K562 (cell line): ENCODE data around the gene HSDL1. TPM values are rescaled to one million over a fixed set of nuclear protein-coding genes. Genes with fewer than 3 reads are reported as not detected.

Source experiments
- CHAMP1 ChIP-seq: fragments of 450-650 bp; IDR thresholded peaks from 2 replicates; pipeline ENCODE4 v1.6.1; 2016; ENCODE audit warnings: mild to moderate bottlenecking
- CTBP1 ChIP-seq: fragments of 450-650 bp; IDR thresholded peaks from 2 replicates; pipeline ENCODE4 v1.6.1; 2016; ENCODE audit warnings: borderline replicate concordance
- FOXA3 ChIP-seq, 2 experiments: fragments of 450-650 bp in 1 of 2; sonication (generic) in 1 of 2; formaldehyde crosslinking; IDR thresholded peaks in 1 of 2; conservative IDR thresholded peaks in 1 of 2; 2 replicates each; pipeline versions ENCODE4 v1.4.0 to v1.8.0; 2020 to 2022; ENCODE audit warnings: mild to moderate bottlenecking in 2 of 2, missing genetic modification reagents in 1 of 2
- HMGN3 ChIP-seq: IDR thresholded peaks from 2 replicates; pipeline ENCODE4 v1.6.1; 2011; ENCODE audit warnings: borderline replicate concordance, low read depth, mild to moderate bottlenecking, mixed read lengths, low read length; ENCODE audit not compliant: insufficient read length; ENCODE audit errors: extremely low read depth
- ID3 ChIP-seq, 2 experiments: fragments of 250-450 bp in 1 of 2; fragments of 450-650 bp in 1 of 2; sonication (Bioruptor Pico) in 1 of 2; IDR thresholded peaks; 2 replicates each; pipeline versions ENCODE4 v1.6.1 to v1.8.0; 2016 to 2021; ENCODE audit warnings: mild to moderate bottlenecking in 2 of 2, moderate library complexity in 2 of 2, missing compliant biosample characterization in 1 of 2, missing genetic modification characterization in 1 of 2
- NRF1 ChIP-seq, 2 experiments: fragments of 450-650 bp; IDR thresholded peaks in 1 of 2; conservative IDR thresholded peaks in 1 of 2; 2 replicates each; pipeline ENCODE4 v1.6.1; 2014; ENCODE audit warnings: mild to moderate bottlenecking in 2 of 2
- POLR2G ChIP-seq: fragments of 200-400 bp; formaldehyde crosslinking; IDR thresholded peaks from 2 replicates; pipeline ENCODE4 v1.6.1; 2017; ENCODE audit warnings: low read depth, mild to moderate bottlenecking, antibody characterized with exemption, low read length, moderate library complexity
- ZNF316 ChIP-seq: fragments of 450-650 bp; IDR thresholded peaks from 2 replicates; pipeline ENCODE4 v1.6.1; 2016
- polyA plus RNA-seq, 8 experiments: library from polyadenylated mRNA; depleted of rRNA in 4 of 8; stranded (reverse) in 5 of 8; unstranded in 3 of 8; fragments of >200 nt; fragmentation: Nextera tagmentation in 2 of 8; fragmentation: Illumina TruSeq in 1 of 8; extraction: Ambion mirVana in 2 of 8; extraction: Trizol in 1 of 8; gene quantifications; 2 replicates each; pipeline versions ENCODE4 v1.2.1 to v1.2.3, GENCODE V29; 2011 to 2014; ENCODE audit warnings: inconsistent platforms in 1 of 8, missing spikeins in 1 of 8
- total RNA-seq, 7 experiments: library from RNA; depleted of rRNA in 6 of 7; stranded (reverse); fragments of >200 nt in 6 of 7; fragmentation: Illumina TruSeq in 2 of 7; extraction: Trizol in 2 of 7; gene quantifications; 2 replicates each; pipeline versions ENCODE4 v1.2.1 to v1.2.3, GENCODE V29; 2011 to 2021; ENCODE audit warnings: low replicate concordance in 1 of 7

Gene HSDL1
- total and polyA plus RNA-seq, 9 of the 15 experiments (the other 6 are each of a cell fraction or from before 2014, with no cell fraction given): 14.8 to 41.2 (median 27.7) TPM

- TF ChIP-seq ID3 (CRISPR knock-in tag; IDR thresholded peaks at IDR 0.05): no peak
- 0 out of 2 replicates have a peak, but pooled peaks have one; percentile 35 for TF ChIP-seq ID3 (tag; IDR thresholded peaks at IDR 0.05)
- TF ChIP-seq CHAMP1: no peak
- no peak for TF ChIP-seq FOXA3 (CRISPR knock-in tag; conservative IDR thresholded peaks at IDR 0.05 in 1 of 2, IDR thresholded peaks at IDR 0.05 in 1 of 2)
- peak; percentile 81 for TF ChIP-seq HMGN3
- TF ChIP-seq CTBP1: peak; percentile 82; the same call in 1 of the 2 replicates
- peak; percentile 69 for TF ChIP-seq POLR2G
- peak; percentile 94 to 95 for TF ChIP-seq NRF1 (conservative IDR thresholded peaks at IDR 0.05 in 1 of 2, IDR thresholded peaks at IDR 0.05 in 1 of 2)
- TF ChIP-seq ZNF316: no peak
Observed at GRCh38 chr16:84144859-84145639, at the start of gene HSDL1, which contains the start of gene DNAAF1 (continued).
